Type B pancreatic cell (in vitro differentiated cells): ENCODE data around the gene MPDZ. TPM values are rescaled to one million over a fixed set of nuclear protein-coding genes. Genes with fewer than 3 reads are reported as not detected.

Source experiments
- DNase-seq: peaks from one replicate; pipeline ENCODE4 v3.0.0; 2021; ENCODE audit warnings: mixed read lengths; ENCODE audit not compliant: unreplicated experiment; ENCODE audit errors: extremely low spot score
- H3K27ac Mint-ChIP-seq: 2 replicates; pipeline ENCODE4 v1.8.0; 2021; ENCODE audit warnings: mild to moderate bottlenecking, mixed read lengths
- H3K27me3 Mint-ChIP-seq: 2 replicates; pipeline ENCODE4 v1.8.0; 2021; ENCODE audit warnings: mixed read lengths
- H3K36me3 Mint-ChIP-seq: 2 replicates; pipeline ENCODE4 v1.8.0; 2021; ENCODE audit warnings: mixed read lengths
- H3K4me1 Mint-ChIP-seq: one replicate; pipeline ENCODE4 v1.8.0; 2021; ENCODE audit warnings: mixed read lengths; ENCODE audit not compliant: unreplicated experiment
- H3K4me3 Mint-ChIP-seq: 2 replicates; pipeline ENCODE4 v1.8.0; 2021; ENCODE audit warnings: mild to moderate bottlenecking, mixed read lengths
- H3K9me3 Mint-ChIP-seq: 2 replicates; pipeline ENCODE4 v1.8.0; 2021; ENCODE audit warnings: mixed read lengths
- CTCF ChIP-seq: fragments of 200-600 bp; sonication (generic); conservative IDR thresholded peaks from 2 replicates; pipeline ENCODE4 v1.5.0; 2021; ENCODE audit warnings: antibody characterized with exemption, mild to moderate bottlenecking
- total RNA-seq: library from RNA; stranded (reverse); gene quantifications from 2 replicates; pipeline ENCODE4 v1.2.1, GENCODE V29; 2021; ENCODE audit warnings: low replicate concordance

The MPDZ gene
- total RNA-seq, 1 donor from 2014 or later, result 53.0 TPM

GRCh38 chr9:13209498-13209897 is 70.0 kb downstream of the MPDZ start:
- no peak for DNase-seq
- Mint-ChIP-seq H3K36me3 (peaks cover 40% of the 10 kb centered on the region), H3K27me3 (no peaks in the 10 kb centered on the region), H3K9me3 (no peaks in the 10 kb centered on the region), H3K4me1 (no peaks in the 10 kb centered on the region), H3K27ac (no peak overlapping the region), H3K4me3 (no peak overlapping the region)
- TF ChIP-seq CTCF, result no peak

- Mint-ChIP-seq H3K27me3 (no peaks in the 10 kb centered on the region), H3K36me3 (peaks cover 48% of the 10 kb centered on the region), H3K4me3 (no peak overlapping the region), H3K27ac (no peak overlapping the region), H3K4me1 (no peaks in the 10 kb centered on the region), H3K9me3 (no peaks in the 10 kb centered on the region)
- TF ChIP-seq CTCF, result no peak
- no peak for DNase-seq
Measured at GRCh38 chr9:13205824-13206223, 73.7 kb downstream of the MPDZ start.

GRCh38 chr9:13190040-13190439 is 89.5 kb downstream of the MPDZ start:
- no peaks in the 10 kb centered on the region for H3K9me3 Mint-ChIP-seq
- no peak for DNase-seq
- TF ChIP-seq CTCF, result no peak
- peaks cover 34% of the 10 kb centered on the region for H3K36me3 Mint-ChIP-seq
- no peak overlapping the region for H3K4me3 Mint-ChIP-seq
- H3K27ac Mint-ChIP-seq, result no peak overlapping the region
- H3K4me1 Mint-ChIP-seq, result no peaks in the 10 kb centered on the region
- H3K27me3 Mint-ChIP-seq, result no peaks in the 10 kb centered on the region

GRCh38 chr9:13189362-13189761 is 90.1 kb downstream of the MPDZ start:
- Mint-ChIP-seq H3K4me1 (no peaks in the 10 kb centered on the region), H3K36me3 (peaks cover 38% of the 10 kb centered on the region), H3K27me3 (no peaks in the 10 kb centered on the region), H3K27ac (no peak overlapping the region), H3K4me3 (no peak overlapping the region), H3K9me3 (no peaks in the 10 kb centered on the region)
- no peak for DNase-seq
- no peak for TF ChIP-seq CTCF

GRCh38 chr9:13186774-13187173 is 92.7 kb downstream of the MPDZ start:
- H3K9me3 Mint-ChIP-seq, result no peaks in the 10 kb centered on the region
- TF ChIP-seq CTCF, result no peak
- H3K36me3 Mint-ChIP-seq, result peaks cover 33% of the 10 kb centered on the region
- no peak overlapping the region for H3K4me3 Mint-ChIP-seq
- no peaks in the 10 kb centered on the region for H3K27me3 Mint-ChIP-seq
- DNase-seq, result no peak
- H3K4me1 Mint-ChIP-seq, result peaks cover 1% of the 10 kb centered on the region
- no peak overlapping the region for H3K27ac Mint-ChIP-seq

- Mint-ChIP-seq H3K27ac (no peak overlapping the region), H3K27me3 (no peaks in the 10 kb centered on the region), H3K4me3 (no peak overlapping the region), H3K36me3 (peaks cover 29% of the 10 kb centered on the region), H3K9me3 (no peaks in the 10 kb centered on the region), H3K4me1 (peaks cover 3% of the 10 kb centered on the region)
- no peak for DNase-seq
- TF ChIP-seq CTCF, result no peak
Measured at GRCh38 chr9:13186091-13186490, 93.4 kb downstream of the MPDZ start.
